ENCODE data around the gene PPM1J.
"Not testable (repeated sequence)": the region's sequence is repeated elsewhere in the genome, so short reads cannot be mapped to it uniquely, and the experiment has no call there.

PPM1J gene

GRCh38 chr1:112737573-112737972 lies 22.4 kb upstream of the PPM1J start:
- Histone ChIP-seq H3K9me3 (ENCODE audit: control insufficient read depth, low read length) (no peaks in the 10 kb centered on the region), H3K27ac (ENCODE audit: insufficient read depth, low read depth, low read length, poor library complexity, severe bottlenecking) (no peak overlapping the region), H3K4me3 (ENCODE audit: insufficient read depth, low read depth, low read length) (no peak overlapping the region), H3K4me1 (ENCODE audit: control insufficient read depth, insufficient read depth, low read length) (no peaks in the 10 kb centered on the region), H3K27me3 (ENCODE audit: control insufficient read depth, insufficient read depth, low read length, poor library complexity, severe bottlenecking) (no peaks in the 10 kb centered on the region), H3K36me3 (ENCODE audit: control insufficient read depth, insufficient read depth, low read length) (no peaks in the 10 kb centered on the region)
- WGBS, 2 experiments, result 67 to 80% methylated on average over 3 of the region's 3 CpGs

- Histone ChIP-seq H3K27ac (ENCODE audit: insufficient read depth, low read depth, low read length, poor library complexity, severe bottlenecking) (no peak overlapping the region), H3K9me3 (ENCODE audit: control insufficient read depth, low read length) (no peaks in the 10 kb centered on the region), H3K4me3 (ENCODE audit: insufficient read depth, low read depth, low read length) (no peak overlapping the region), H3K4me1 (ENCODE audit: control insufficient read depth, insufficient read depth, low read length) (no peaks in the 10 kb centered on the region), H3K27me3 (ENCODE audit: control insufficient read depth, insufficient read depth, low read length, poor library complexity, severe bottlenecking) (no peaks in the 10 kb centered on the region), H3K36me3 (ENCODE audit: control insufficient read depth, insufficient read depth, low read length) (no peaks in the 10 kb centered on the region)
- WGBS, 2 experiments, result 86 to 100% methylated on average over 1 of the region's 1 CpG
Measured at GRCh38 chr1:112735752-112736151, 20.6 kb upstream of the PPM1J start.

GRCh38 chr1:112731451-112731850 lies 16.3 kb upstream of the PPM1J start:
- Histone ChIP-seq H3K9me3 (ENCODE audit: control insufficient read depth, low read length) (no peaks in the 10 kb centered on the region), H3K27ac (ENCODE audit: insufficient read depth, low read depth, low read length, poor library complexity, severe bottlenecking) (no peak overlapping the region), H3K4me3 (ENCODE audit: insufficient read depth, low read depth, low read length) (no peak overlapping the region), H3K4me1 (ENCODE audit: control insufficient read depth, insufficient read depth, low read length) (no peaks in the 10 kb centered on the region), H3K27me3 (ENCODE audit: control insufficient read depth, insufficient read depth, low read length, poor library complexity, severe bottlenecking) (no peaks in the 10 kb centered on the region), H3K36me3 (ENCODE audit: control insufficient read depth, insufficient read depth, low read length) (no peaks in the 10 kb centered on the region)
- 98 to 100% methylated on average over 1 of the region's 1 CpG for WGBS, 2 experiments

- no peaks in the 10 kb centered on the region for H3K9me3 ChIP-seq (ENCODE audit: control insufficient read depth, low read length)
- no peaks in the 10 kb centered on the region for H3K27me3 ChIP-seq (ENCODE audit: control insufficient read depth, insufficient read depth, low read length, poor library complexity, severe bottlenecking)
- H3K4me1 ChIP-seq (ENCODE audit: control insufficient read depth, insufficient read depth, low read length), result no peaks in the 10 kb centered on the region
- no peak overlapping the region for H3K4me3 ChIP-seq (ENCODE audit: insufficient read depth, low read depth, low read length)
- WGBS, 2 experiments, result 90 to 93% methylated on average over 1 of the region's 1 CpG
- H3K27ac ChIP-seq (ENCODE audit: insufficient read depth, low read depth, low read length, poor library complexity, severe bottlenecking), result no peak overlapping the region
- H3K36me3 ChIP-seq (ENCODE audit: control insufficient read depth, insufficient read depth, low read length), result no peaks in the 10 kb centered on the region
Measured at GRCh38 chr1:112729909-112730308, 14.8 kb upstream of the PPM1J start.

- H3K27ac ChIP-seq (ENCODE audit: insufficient read depth, low read depth, low read length, poor library complexity, severe bottlenecking); H3K36me3 ChIP-seq (ENCODE audit: control insufficient read depth, insufficient read depth, low read length); H3K4me1 ChIP-seq (ENCODE audit: control insufficient read depth, insufficient read depth, low read length); H3K9me3 ChIP-seq (ENCODE audit: control insufficient read depth, low read length); H3K4me3 ChIP-seq (ENCODE audit: insufficient read depth, low read depth, low read length); H3K27me3 ChIP-seq (ENCODE audit: control insufficient read depth, insufficient read depth, low read length, poor library complexity, severe bottlenecking): not testable (repeated sequence)
- 26 to 58% methylated on average over 1 to 2 of the region's 3 CpGs for WGBS, 2 experiments
Measured at GRCh38 chr1:112729011-112729410, 13.9 kb upstream of the PPM1J start.

- H3K36me3 ChIP-seq (ENCODE audit: control insufficient read depth, insufficient read depth, low read length); H3K4me3 ChIP-seq (ENCODE audit: insufficient read depth, low read depth, low read length); H3K4me1 ChIP-seq (ENCODE audit: control insufficient read depth, insufficient read depth, low read length); H3K9me3 ChIP-seq (ENCODE audit: control insufficient read depth, low read length); H3K27ac ChIP-seq (ENCODE audit: insufficient read depth, low read depth, low read length, poor library complexity, severe bottlenecking); H3K27me3 ChIP-seq (ENCODE audit: control insufficient read depth, insufficient read depth, low read length, poor library complexity, severe bottlenecking): not testable (repeated sequence)
- WGBS, 2 experiments, result 93 to 95% methylated on average over 32 of the region's 33 CpGs
Measured at GRCh38 chr1:112728306-112728971, 13.3 kb upstream of the PPM1J start.

GRCh38 chr1:112727716-112728115 lies 12.6 kb upstream of the PPM1J start:
- H3K27me3 ChIP-seq (ENCODE audit: control insufficient read depth, insufficient read depth, low read length, poor library complexity, severe bottlenecking), result peaks cover 4% of the 10 kb centered on the region
- H3K9me3 ChIP-seq (ENCODE audit: control insufficient read depth, low read length), result no peaks in the 10 kb centered on the region
- no peak overlapping the region for H3K4me3 ChIP-seq (ENCODE audit: insufficient read depth, low read depth, low read length)
- 45 to 54% methylated on average over 2 of the region's 2 CpGs for WGBS, 2 experiments
- H3K4me1 ChIP-seq (ENCODE audit: control insufficient read depth, insufficient read depth, low read length), result peaks cover 8% of the 10 kb centered on the region
- H3K27ac ChIP-seq (ENCODE audit: insufficient read depth, low read depth, low read length, poor library complexity, severe bottlenecking), result no peak overlapping the region
- H3K36me3 ChIP-seq (ENCODE audit: control insufficient read depth, insufficient read depth, low read length), result no peaks in the 10 kb centered on the region

- H3K36me3 ChIP-seq (ENCODE audit: control insufficient read depth, insufficient read depth, low read length); H3K4me3 ChIP-seq (ENCODE audit: insufficient read depth, low read depth, low read length); H3K27ac ChIP-seq (ENCODE audit: insufficient read depth, low read depth, low read length, poor library complexity, severe bottlenecking); H3K9me3 ChIP-seq (ENCODE audit: control insufficient read depth, low read length): not testable (repeated sequence)
- Histone ChIP-seq H3K27me3 (ENCODE audit: control insufficient read depth, insufficient read depth, low read length, poor library complexity, severe bottlenecking) (peaks cover 21% of the 10 kb centered on the region), H3K4me1 (ENCODE audit: control insufficient read depth, insufficient read depth, low read length) (peaks cover 16% of the 10 kb centered on the region)
- WGBS, 2 experiments, result 87 to 94% methylated on average over 2 of the region's 4 CpGs
Measured at GRCh38 chr1:112724240-112724639, 9.1 kb upstream of the PPM1J start.

GRCh38 chr1:112723511-112723839 lies 8.3 kb upstream of the PPM1J start:
- peaks cover 29% of the 10 kb centered on the region for H3K27me3 ChIP-seq (ENCODE audit: control insufficient read depth, insufficient read depth, low read length, poor library complexity, severe bottlenecking)
- H3K4me3 ChIP-seq (ENCODE audit: insufficient read depth, low read depth, low read length), result no peak overlapping the region
- peaks cover 16% of the 10 kb centered on the region for H3K4me1 ChIP-seq (ENCODE audit: control insufficient read depth, insufficient read depth, low read length)
- WGBS, 2 experiments, result 77 to 79% methylated on average over 8 of the region's 8 CpGs
- H3K36me3 ChIP-seq (ENCODE audit: control insufficient read depth, insufficient read depth, low read length), result no peaks in the 10 kb centered on the region
- no peak overlapping the region for H3K27ac ChIP-seq (ENCODE audit: insufficient read depth, low read depth, low read length, poor library complexity, severe bottlenecking)
- H3K9me3 ChIP-seq (ENCODE audit: control insufficient read depth, low read length), result no peaks in the 10 kb centered on the region

- no peaks in the 10 kb centered on the region for H3K9me3 ChIP-seq (ENCODE audit: control insufficient read depth, low read length)
- H3K4me1 ChIP-seq (ENCODE audit: control insufficient read depth, insufficient read depth, low read length), result peaks cover 16% of the 10 kb centered on the region
- peaks cover 30% of the 10 kb centered on the region for H3K27me3 ChIP-seq (ENCODE audit: control insufficient read depth, insufficient read depth, low read length, poor library complexity, severe bottlenecking)
- no peak overlapping the region for H3K27ac ChIP-seq (ENCODE audit: insufficient read depth, low read depth, low read length, poor library complexity, severe bottlenecking)
- 17% methylated on average over 35 of the region's 35 CpGs for WGBS, 2 experiments
- H3K36me3 ChIP-seq (ENCODE audit: control insufficient read depth, insufficient read depth, low read length), result no peaks in the 10 kb centered on the region
- no peak overlapping the region for H3K4me3 ChIP-seq (ENCODE audit: insufficient read depth, low read depth, low read length)
Measured at GRCh38 chr1:112722601-112723510, 7.7 kb upstream of the PPM1J start.
